DMS79 treated with DMSO at 0.1 percent for 48 hours (cell line): ENCODE measurements around the gene PREB.

Source experiments
- DNase-seq: peaks from one replicate; lab custom pipeline; 2025; lab: John Stamatoyannopoulos, UW

Gene PREB

GRCh38 chr2:27095745-27096651, 38.4 kb downstream of the PREB start:
- no peak for DNase-seq

- no peak for DNase-seq
These were observed 39.0 kb downstream of the PREB start for GRCh38 chr2:27095427-27095744.

GRCh38 chr2:27094353-27094984, 40.0 kb downstream of the PREB start:
- DNase-seq, result no peak

- DNase-seq, result no peak
These were observed 40.7 kb downstream of the PREB start for GRCh38 chr2:27093430-27094352.

- DNase-seq, result no peak
These were observed 41.6 kb downstream of the PREB start for GRCh38 chr2:27092696-27093429.

GRCh38 chr2:27091746-27092695, 42.4 kb downstream of the PREB start:
- peak; percentile 33 for DNase-seq

GRCh38 chr2:27089111-27089954, 45.1 kb downstream of the PREB start:
- DNase-seq, result no peak

- DNase-seq, result no peak
These were observed 45.8 kb downstream of the PREB start for GRCh38 chr2:27088634-27089033.

GRCh38 chr2:27087823-27088410, 46.5 kb downstream of the PREB start:
- no peak for DNase-seq

GRCh38 chr2:27086724-27087593, 47.5 kb downstream of the PREB start, which contains the start of gene KHK:
Gene KHK (plus strand): TSS chr2:27086772. CDS start chr2:27087260, 488 bp downstream.
- DNase-seq, result peak; percentile 77

- DNase-seq, result peak; percentile 90
These were observed 48.2 kb downstream of the PREB start for GRCh38 chr2:27086090-27086723.

- peak; percentile 31 for DNase-seq
These were observed 48.8 kb downstream of the PREB start for GRCh38 chr2:27085673-27086089.

- no peak for DNase-seq
These were observed 49.3 kb downstream of the PREB start for GRCh38 chr2:27085062-27085672.

- DNase-seq, result no peak
These were observed 50.0 kb downstream of the PREB start for GRCh38 chr2:27084297-27085061.

GRCh38 chr2:27083410-27084296, 50.8 kb downstream of the PREB start:
- no peak for DNase-seq
